Stimulated activated CD4-positive, alpha-beta T cell treated with anti-CD3 and anti-CD28 coated beads, Interleukin-2, amount 100 ng/mL, for 24 hours (primary cell): ENCODE data around the gene DEGS2.
A peak's percentile ranks its signal among the peaks of the same experiment; 100 is the strongest.

Source experiments
- DNase-seq, 2 donors: peaks; one replicate each; pipeline ENCODE4 v3.0.0-alpha.2; 2020

Gene DEGS2

GRCh38 chr14:100109594-100109955 lies 49.9 kb downstream of the DEGS2 start:
- DNase-seq: no peak

- no peak for DNase-seq
Observed at GRCh38 chr14:100108840-100109593, 50.4 kb downstream of the DEGS2 start.

- DNase-seq: peak; percentile 94 to 95
Observed at GRCh38 chr14:100108042-100108825, 51.2 kb downstream of the DEGS2 start.

- DNase-seq: peak in 1 of 2 donors; percentile 20
Observed at GRCh38 chr14:100107236-100107635, 52.2 kb downstream of the DEGS2 start.

- DNase-seq: peak; percentile 53 to 63
Observed at GRCh38 chr14:100106250-100107112, 53.0 kb downstream of the DEGS2 start.

- DNase-seq: peak in 1 of 2 donors; percentile 27
Observed at GRCh38 chr14:100105357-100106169, 53.9 kb downstream of the DEGS2 start.

- DNase-seq: peak in 1 of 2 donors; percentile 25
Observed at GRCh38 chr14:100104523-100105300, 54.7 kb downstream of the DEGS2 start.

- DNase-seq: no peak
Observed at GRCh38 chr14:100104006-100104352, 55.5 kb downstream of the DEGS2 start.

- peak in 1 of 2 donors; percentile 44 for DNase-seq
Observed at GRCh38 chr14:100103250-100104005, 56.0 kb downstream of the DEGS2 start.

GRCh38 chr14:100102156-100102785 lies 57.2 kb downstream of the DEGS2 start:
- no peak for DNase-seq

GRCh38 chr14:100100032-100100703 lies 59.3 kb downstream of the DEGS2 start:
- no peak for DNase-seq

- no peak for DNase-seq
Observed at GRCh38 chr14:100098171-100098570, 61.3 kb downstream of the DEGS2 start.

- DNase-seq: no peak
Observed at GRCh38 chr14:100096656-100097055, 62.8 kb downstream of the DEGS2 start.
